Measurements from ENCODE around the gene DGKG. TPM values are rescaled to one million over a fixed set of nuclear protein-coding genes. Genes with fewer than 3 reads are reported as not detected.

Gene DGKG
- total RNA-seq, 1 experiment from 2014 or later: 45.2 TPM

DNA sequence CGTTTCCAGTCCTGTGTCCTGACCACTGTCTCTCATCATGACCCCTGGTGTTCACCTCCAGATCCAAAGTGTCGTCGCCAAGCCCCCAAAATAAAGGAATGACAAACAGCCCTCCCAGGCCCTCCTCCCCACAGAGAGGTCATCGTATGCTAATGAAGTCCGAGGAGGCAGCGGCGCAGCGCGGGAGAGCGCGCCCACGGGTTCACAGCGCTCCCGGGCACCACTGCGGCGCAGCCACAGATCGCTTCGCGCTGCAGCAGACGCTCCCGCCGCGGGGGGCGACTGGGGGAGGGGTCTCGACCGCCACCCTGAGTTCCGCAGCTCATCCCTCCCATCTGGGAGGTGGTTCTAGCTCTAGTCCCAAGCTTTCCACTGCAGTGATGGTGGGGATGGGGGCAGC is 1.3 kb downstream of the DGKG start:
- POLR2A ChIA-PET (ENCODE audit: low non-redundant PET): no interaction called here
- intact Hi-C loops (cut with micrococcal nuclease; ENCODE audit: unreplicated experiment): no loop called here
- no peak overlapping the region for H3K27ac ChIP-seq (ENCODE audit: low read depth, low read length, poor library complexity, severe bottlenecking)
- DNase-seq (ENCODE audit: low spot score): no peak
- BruUV-seq (replicated peaks): no TSS peak
- CTCF ChIA-PET: no interaction called here
- H3K27me3 ChIP-seq (replicated peaks; ENCODE audit: insufficient read depth, low read depth, low read length, poor library complexity): peaks cover 86% of the 10 kb centered on the region
- no peaks in the 10 kb centered on the region for H3K36me3 ChIP-seq (ENCODE audit: insufficient read depth, low read length, poor library complexity, severe bottlenecking)
- TF ChIP-seq EZH2 (IDR thresholded peaks at IDR 0.05; ENCODE audit: borderline replicate concordance, low read depth, low read length, poor library complexity, severe bottlenecking): no peak
- TF ChIP-seq, protein P1, sequence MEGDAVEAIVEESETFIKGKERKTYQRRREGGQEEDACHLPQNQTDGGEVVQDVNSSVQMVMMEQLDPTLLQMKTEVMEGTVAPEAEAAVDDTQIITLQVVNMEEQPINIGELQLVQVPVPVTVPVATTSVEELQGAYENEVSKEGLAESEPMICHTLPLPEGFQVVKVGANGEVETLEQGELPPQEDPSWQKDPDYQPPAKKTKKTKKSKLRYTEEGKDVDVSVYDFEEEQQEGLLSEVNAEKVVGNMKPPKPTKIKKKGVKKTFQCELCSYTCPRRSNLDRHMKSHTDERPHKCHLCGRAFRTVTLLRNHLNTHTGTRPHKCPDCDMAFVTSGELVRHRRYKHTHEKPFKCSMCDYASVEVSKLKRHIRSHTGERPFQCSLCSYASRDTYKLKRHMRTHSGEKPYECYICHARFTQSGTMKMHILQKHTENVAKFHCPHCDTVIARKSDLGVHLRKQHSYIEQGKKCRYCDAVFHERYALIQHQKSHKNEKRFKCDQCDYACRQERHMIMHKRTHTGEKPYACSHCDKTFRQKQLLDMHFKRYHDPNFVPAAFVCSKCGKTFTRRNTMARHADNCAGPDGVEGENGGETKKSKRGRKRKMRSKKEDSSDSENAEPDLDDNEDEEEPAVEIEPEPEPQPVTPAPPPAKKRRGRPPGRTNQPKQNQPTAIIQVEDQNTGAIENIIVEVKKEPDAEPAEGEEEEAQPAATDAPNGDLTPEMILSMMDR (conservative IDR thresholded peaks at IDR 0.05; ENCODE audit: low read depth, low read length): no peak
- no peak overlapping the region for H3K4me3 ChIP-seq (ENCODE audit: low read depth, low read length, poor library complexity, severe bottlenecking)
- H3K9me3 ChIP-seq (ENCODE audit: low read depth, low read length, poor library complexity, severe bottlenecking): no peaks in the 10 kb centered on the region
- peaks cover 12% of the 10 kb centered on the region for H3K4me1 ChIP-seq (ENCODE audit: insufficient read depth, low read length, poor library complexity, severe bottlenecking)

DNA sequence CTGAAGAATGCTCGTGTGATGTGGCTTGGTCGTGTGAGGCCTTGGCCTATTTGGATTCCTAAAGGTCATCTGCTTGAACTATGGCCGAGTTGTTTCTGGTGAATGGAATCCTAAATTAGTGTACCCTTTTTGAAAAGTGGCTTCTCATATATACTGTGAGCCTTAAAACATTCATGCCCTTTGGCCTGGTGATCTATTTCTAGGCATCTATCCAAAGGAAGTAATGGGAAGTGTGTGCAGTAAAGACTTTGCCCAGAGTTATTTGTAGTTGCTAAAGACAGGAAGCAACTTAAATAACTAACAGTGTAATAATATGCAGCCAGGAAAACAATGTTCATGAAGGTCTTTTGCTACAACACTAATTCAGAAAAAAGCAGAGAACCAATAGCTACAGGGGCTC is 3.0 kb downstream of the DGKG start:
- no peak overlapping the region for H3K4me3 ChIP-seq (ENCODE audit: low read depth, low read length, poor library complexity, severe bottlenecking)
- no peak overlapping the region for H3K27ac ChIP-seq (ENCODE audit: low read depth, low read length, poor library complexity, severe bottlenecking)
- ChIA-PET CTCF (no interaction called here), POLR2A (ENCODE audit: low non-redundant PET) (no interaction called here)
- peaks cover 12% of the 10 kb centered on the region for H3K4me1 ChIP-seq (ENCODE audit: insufficient read depth, low read length, poor library complexity, severe bottlenecking)
- H3K9me3 ChIP-seq (ENCODE audit: low read depth, low read length, poor library complexity, severe bottlenecking): no peaks in the 10 kb centered on the region
- intact Hi-C loops (cut with micrococcal nuclease; ENCODE audit: unreplicated experiment): no loop called here
- DNase-seq (ENCODE audit: low spot score): no peak
- no TSS peak for BruUV-seq (replicated peaks)
- H3K27me3 ChIP-seq (replicated peaks; ENCODE audit: insufficient read depth, low read depth, low read length, poor library complexity): peaks cover 83% of the 10 kb centered on the region
- H3K36me3 ChIP-seq (ENCODE audit: insufficient read depth, low read length, poor library complexity, severe bottlenecking): no peaks in the 10 kb centered on the region
- TF ChIP-seq EZH2 (IDR thresholded peaks at IDR 0.05; ENCODE audit: borderline replicate concordance, low read depth, low read length, poor library complexity, severe bottlenecking): no peak
- TF ChIP-seq, protein P1 (conservative IDR thresholded peaks at IDR 0.05; ENCODE audit: low read depth, low read length): no peak

DNA sequence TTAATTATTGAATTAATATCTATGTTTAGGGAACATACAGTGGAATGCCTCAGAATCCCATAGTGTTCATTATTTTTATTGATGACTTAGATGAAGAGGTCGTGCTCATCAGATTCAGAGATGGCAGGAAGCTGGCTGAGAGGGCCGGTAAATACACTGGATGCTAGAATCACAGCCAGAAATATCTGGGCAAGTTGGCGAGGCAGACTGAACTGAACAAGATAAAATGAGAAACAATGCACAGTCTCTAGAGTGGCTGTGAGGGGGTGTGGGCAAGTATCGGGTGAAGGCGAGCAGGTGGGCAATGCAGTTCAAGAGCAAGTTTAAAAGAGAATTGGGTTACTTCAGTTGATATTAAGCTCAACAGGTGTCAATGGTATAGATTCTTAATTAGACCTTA is 5.9 kb downstream of the DGKG start:
- Histone ChIP-seq H3K27me3 (replicated peaks; ENCODE audit: insufficient read depth, low read depth, low read length, poor library complexity) (peaks cover 54% of the 10 kb centered on the region), H3K36me3 (ENCODE audit: insufficient read depth, low read length, poor library complexity, severe bottlenecking) (no peaks in the 10 kb centered on the region), H3K9me3 (ENCODE audit: low read depth, low read length, poor library complexity, severe bottlenecking) (no peaks in the 10 kb centered on the region), H3K4me3 (ENCODE audit: low read depth, low read length, poor library complexity, severe bottlenecking) (no peak overlapping the region), H3K4me1 (ENCODE audit: insufficient read depth, low read length, poor library complexity, severe bottlenecking) (peaks cover 2% of the 10 kb centered on the region), H3K27ac (ENCODE audit: low read depth, low read length, poor library complexity, severe bottlenecking) (no peak overlapping the region)
- CTCF ChIA-PET: no interaction called here
- TF ChIP-seq, protein P1 (conservative IDR thresholded peaks at IDR 0.05; ENCODE audit: low read depth, low read length): no peak
- no peak for TF ChIP-seq EZH2 (IDR thresholded peaks at IDR 0.05; ENCODE audit: borderline replicate concordance, low read depth, low read length, poor library complexity, severe bottlenecking)
- POLR2A ChIA-PET (ENCODE audit: low non-redundant PET): no interaction called here
- intact Hi-C loops (cut with micrococcal nuclease; ENCODE audit: unreplicated experiment): no loop called here
- no peak for DNase-seq (ENCODE audit: low spot score)
- no TSS peak for BruUV-seq (replicated peaks)

All from A673 (cell line).